Peyer's patch (tissue), 4 donors: ENCODE measurements around the gene STING1.

Experiments
- CTCF ChIP-seq, 6 experiments: fragments of 450-650 bp in 4 of 6; fragments of 200-600 bp in 2 of 6; sonication (generic) in 1 of 6; IDR thresholded peaks; one replicate each; pipeline ENCODE4 v1.5.1; 2017 to 2019; ENCODE audit warnings: antibody characterized with exemption in 6 of 6, mild to moderate bottlenecking in 3 of 6, moderate library complexity in 1 of 6
- POLR2A ChIP-seq, 2 donors: fragments of 450-650 bp; IDR thresholded peaks; one replicate each; pipeline ENCODE4 v1.5.1; 2017; ENCODE audit warnings: antibody characterized with exemption in 2 of 2, mild to moderate bottlenecking in 2 of 2, moderate library complexity in 2 of 2

- TF ChIP-seq POLR2A (IDR thresholded peaks at IDR 0.05) = no peak
- no peak for TF ChIP-seq CTCF (IDR thresholded peaks at IDR 0.05)
Measured at GRCh38 chr5:139459451-139459934, 23.1 kb downstream of the STING1 start.
